ENCODE results near the gene ZFYVE1. TPM values are rescaled to one million over a fixed set of nuclear protein-coding genes. Genes with fewer than 3 reads are reported as not detected.

Gene ZFYVE1
- total RNA-seq, 2 experiments from 2014 or later = 9.9 TPM

DNA sequence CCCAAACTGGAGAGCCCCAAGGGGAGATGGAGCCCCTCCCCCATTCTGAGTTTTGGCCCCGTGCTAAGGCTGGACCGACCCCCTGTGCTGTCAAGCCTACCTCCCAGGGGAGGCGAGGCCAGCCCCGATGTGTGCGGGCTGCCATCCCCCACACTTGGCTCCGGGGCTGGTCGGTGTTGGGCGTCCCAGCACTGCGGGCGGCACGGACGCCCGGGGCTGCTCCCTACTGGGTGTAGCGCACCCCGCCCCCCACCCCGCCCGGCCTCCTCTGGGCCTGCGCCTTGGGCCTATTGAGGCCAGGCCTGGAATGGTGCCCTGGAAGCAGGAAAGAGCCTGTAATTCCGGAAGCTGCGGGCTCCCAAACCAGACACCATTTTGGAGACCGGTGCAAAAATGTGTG, 98.0 kb downstream of the ZFYVE1 start:
- intact Hi-C loops (cut with micrococcal nuclease) = no loop called here
- ChIA-PET CTCF (interaction anchor here (1.9 kb wide), 1 partner anchor 20 kb away, joined by 5 read pairs; no protein-coding TSS in a partner anchor), POLR2A (no interaction called here)
- Mint-ChIP-seq H3K36me3 (peaks cover 2% of the 10 kb centered on the region), H3K4me1 (ENCODE audit: low read depth) (peaks cover 23% of the 10 kb centered on the region), H3K27me3 (peaks cover 2% of the 10 kb centered on the region), H3K27ac (no peak overlapping the region), H3K9me3 (no peaks in the 10 kb centered on the region), H3K4me3 (no peak overlapping the region)
- no peak for DNase-seq

DNA sequence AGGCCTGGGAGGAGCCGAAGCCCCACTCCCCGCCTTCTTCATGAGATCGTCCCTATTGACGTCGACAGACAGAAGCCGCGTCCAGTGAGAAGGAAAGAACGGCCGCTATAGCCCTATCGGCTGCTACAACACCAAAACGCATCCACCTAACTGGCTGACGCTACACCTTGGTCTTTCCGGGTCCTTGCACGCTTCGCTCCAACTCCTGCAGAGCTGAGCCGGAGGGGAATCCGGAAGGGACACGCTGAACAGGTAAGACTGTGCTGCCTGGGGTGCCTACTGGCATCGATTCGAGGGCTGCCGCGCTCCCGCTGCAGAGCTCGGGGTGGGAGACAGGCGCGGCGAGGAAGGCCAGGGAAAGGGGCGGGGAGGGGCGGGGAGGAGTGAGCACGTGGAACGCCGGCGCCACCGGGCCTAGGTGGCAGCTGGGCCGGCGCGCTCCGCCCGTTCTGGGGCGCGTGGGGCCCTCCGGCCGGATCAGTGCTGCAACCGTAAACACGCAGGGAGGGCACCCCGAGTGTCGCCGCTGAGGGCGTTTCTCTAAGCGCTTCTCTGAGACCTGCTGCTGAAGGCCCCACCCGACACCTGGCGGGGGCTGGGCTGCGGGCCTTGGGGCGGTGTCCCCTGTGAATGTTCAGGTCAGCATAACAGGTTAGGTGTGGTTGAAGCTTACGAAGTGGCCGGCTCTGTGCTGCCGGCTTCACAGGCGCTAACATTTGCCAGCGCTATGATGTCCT, 100.4 kb downstream of the ZFYVE1 start, which contains the start of gene DCAF4:
TSS of gene DCAF4 (plus strand) at position 173 of the 737 bp plus-strand sequence. CDS start 11,515 bp downstream, outside the sequence.
- Mint-ChIP-seq H3K27ac (peak within 1 kb of the TSS; percentile 69), H3K27me3 (peaks cover 2% of the 10 kb centered on the region), H3K4me1 (ENCODE audit: low read depth) (peaks cover 18% of the 10 kb centered on the region), H3K4me3 (peak within 1 kb of the TSS; percentile 91), H3K36me3 (peaks cover 2% of the 10 kb centered on the region), H3K9me3 (no peaks in the 10 kb centered on the region)
- intact Hi-C loops (cut with micrococcal nuclease) = loop anchor here (1.0 to 2.0 kb wide), 2 partner anchors 100 to 132 kb away; partner anchors contain the start of genes RBM25 and ZFYVE1
- ChIA-PET POLR2A (interaction anchor here (0.8 to 1.1 kb wide), 3 partner anchors 100 to 301 kb away, joined by 3 to 4 read pairs (median 3); partner anchors contain the start of genes RBM25 and ZFYVE1), CTCF (interaction anchor here (1.8 to 3.2 kb wide), 2 partner anchors 22 kb away, joined by 8 to 15 read pairs; no protein-coding TSS in a partner anchor)
- peak; percentile 97 for DNase-seq

DNA sequence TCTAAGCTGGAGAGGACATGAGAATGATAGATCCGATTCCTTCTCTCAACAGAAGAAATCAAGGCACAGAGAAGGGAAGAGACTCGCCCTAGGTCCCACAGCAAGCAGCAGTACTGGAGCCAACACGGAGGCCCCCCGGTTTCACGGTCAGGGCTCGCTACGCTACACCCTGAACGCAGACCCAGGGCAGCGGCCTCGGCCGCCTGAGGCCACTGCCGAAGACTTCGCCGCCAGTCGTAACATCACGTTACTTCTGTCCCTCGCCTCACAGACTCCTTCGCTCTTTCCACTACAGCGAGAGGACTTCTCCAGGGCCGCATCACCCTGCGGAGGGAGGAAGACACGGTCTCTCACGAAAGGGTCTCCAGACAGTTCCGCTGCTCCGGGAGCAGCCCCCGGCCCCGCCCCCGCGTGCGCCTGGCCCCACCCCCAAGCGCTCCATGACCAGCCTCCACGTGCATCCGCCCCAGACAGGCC, 101.1 kb downstream of the ZFYVE1 start:
- H3K27ac Mint-ChIP-seq = no peak overlapping the region
- H3K4me1 Mint-ChIP-seq (ENCODE audit: low read depth) = peaks cover 12% of the 10 kb centered on the region
- H3K27me3 Mint-ChIP-seq = peaks cover 2% of the 10 kb centered on the region
- H3K4me3 Mint-ChIP-seq = peak overlapping the region; percentile 91
- DNase-seq = no peak
- ChIA-PET CTCF (interaction anchor here (1.8 to 3.2 kb wide), 2 partner anchors 21 to 23 kb away, joined by 8 to 15 read pairs; no protein-coding TSS in a partner anchor), POLR2A (interaction anchor here (0.8 to 1.1 kb wide), 2 partner anchors 101 to 300 kb away, joined by 3 to 4 read pairs; partner anchors contain the start of gene ZFYVE1)
- H3K36me3 Mint-ChIP-seq = peaks cover 2% of the 10 kb centered on the region
- no peaks in the 10 kb centered on the region for H3K9me3 Mint-ChIP-seq
- intact Hi-C loops (cut with micrococcal nuclease) = loop anchor here (1.0 to 2.0 kb wide), 2 partner anchors 101 to 132 kb away; partner anchors contain the start of genes RBM25 and ZFYVE1

DNA sequence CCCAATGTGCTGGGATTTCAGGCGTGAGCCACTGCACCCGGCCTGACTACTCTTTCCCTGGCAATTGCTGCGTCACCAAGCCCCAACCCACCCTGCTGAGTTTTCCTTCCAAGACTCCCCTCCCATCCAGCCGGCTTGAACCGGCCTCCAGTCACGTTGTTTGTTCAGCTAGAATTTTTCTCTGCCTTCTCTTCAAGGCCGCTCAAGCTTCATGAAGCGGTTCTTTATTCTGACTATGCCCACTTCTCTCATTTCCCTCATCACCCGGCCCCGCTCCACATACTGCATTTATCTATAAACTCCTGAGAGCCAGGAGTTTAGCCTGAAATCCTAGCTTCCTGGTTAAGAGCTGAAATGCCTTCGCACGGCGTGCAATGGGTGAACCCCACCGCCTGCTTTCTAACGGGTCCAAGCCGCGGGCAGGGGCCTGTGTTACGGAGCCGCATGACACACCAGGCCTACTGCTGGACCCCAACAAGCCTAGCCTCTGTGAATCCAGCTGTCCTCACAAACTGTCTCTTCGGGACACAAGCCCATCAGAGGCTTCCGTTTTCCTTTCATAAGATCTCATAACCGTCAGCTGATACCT, 101.6 kb downstream of the ZFYVE1 start:
- H3K36me3 Mint-ChIP-seq = peaks cover 2% of the 10 kb centered on the region
- no peaks in the 10 kb centered on the region for H3K9me3 Mint-ChIP-seq
- H3K27ac Mint-ChIP-seq = no peak overlapping the region
- peaks cover 8% of the 10 kb centered on the region for H3K4me1 Mint-ChIP-seq (ENCODE audit: low read depth)
- ChIA-PET POLR2A (no interaction called here), CTCF (interaction anchor here (1.8 to 3.2 kb wide), 2 partner anchors 21 to 23 kb away, joined by 8 to 15 read pairs; no protein-coding TSS in a partner anchor)
- intact Hi-C loops (cut with micrococcal nuclease) = no loop called here
- H3K4me3 Mint-ChIP-seq = peak overlapping the region; percentile 91
- no peak for DNase-seq
- H3K27me3 Mint-ChIP-seq = peaks cover 4% of the 10 kb centered on the region

DNA sequence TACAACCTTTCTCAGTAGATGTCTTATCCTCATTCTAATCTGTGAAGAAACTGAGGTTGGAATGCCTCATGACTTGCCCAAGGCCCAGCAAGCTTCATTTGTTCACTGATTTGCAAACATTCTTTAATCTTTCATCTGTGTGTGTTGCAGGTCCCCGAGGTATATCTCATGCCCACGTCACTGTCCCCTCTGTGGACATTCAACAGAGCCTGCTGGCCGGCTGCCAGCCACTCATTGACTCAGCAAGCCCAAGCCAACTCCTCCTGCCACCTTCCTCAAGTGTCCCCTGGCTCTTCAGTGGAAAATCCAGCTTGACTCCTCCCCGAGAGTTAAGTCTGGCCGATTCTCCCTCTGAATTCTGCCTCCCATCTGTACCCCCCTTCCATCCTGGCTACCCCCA, 102.6 kb downstream of the ZFYVE1 start:
- no peak for DNase-seq
- Mint-ChIP-seq H3K27me3 (peaks cover 4% of the 10 kb centered on the region), H3K27ac (no peak overlapping the region), H3K9me3 (no peaks in the 10 kb centered on the region), H3K36me3 (no peaks in the 10 kb centered on the region), H3K4me3 (no peak overlapping the region), H3K4me1 (ENCODE audit: low read depth) (peaks cover 8% of the 10 kb centered on the region)
- POLR2A ChIA-PET = no interaction called here
- CTCF ChIA-PET = no interaction called here
- intact Hi-C loops (cut with micrococcal nuclease) = no loop called here

DNA sequence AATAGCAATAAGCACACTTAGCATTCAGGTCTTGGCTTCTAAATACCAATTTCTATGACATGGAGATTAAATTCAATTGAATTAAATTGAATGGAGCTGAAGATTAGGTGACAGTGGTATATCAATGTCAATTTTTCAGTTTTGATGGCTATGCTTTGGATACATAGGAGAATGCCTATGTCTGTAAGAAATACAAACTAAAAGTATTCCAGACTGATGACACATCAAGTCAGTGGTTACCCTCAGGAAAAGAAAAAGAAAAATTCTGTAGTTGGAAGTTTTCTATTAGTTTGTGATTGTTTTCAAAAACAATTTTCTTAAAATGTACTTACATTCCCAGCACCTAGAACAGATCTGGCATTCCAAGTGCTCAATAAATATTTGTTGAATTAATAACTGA, 105.5 kb downstream of the ZFYVE1 start:
- intact Hi-C loops (cut with micrococcal nuclease) = no loop called here
- peaks cover 4% of the 10 kb centered on the region for H3K27me3 Mint-ChIP-seq
- CTCF ChIA-PET = interaction anchor here (0.5 to 2.1 kb wide), 4 partner anchors 17 to 67 kb away, joined by 3 to 5 read pairs (median 4); partner anchors contain the start of gene DPF3

DNA sequence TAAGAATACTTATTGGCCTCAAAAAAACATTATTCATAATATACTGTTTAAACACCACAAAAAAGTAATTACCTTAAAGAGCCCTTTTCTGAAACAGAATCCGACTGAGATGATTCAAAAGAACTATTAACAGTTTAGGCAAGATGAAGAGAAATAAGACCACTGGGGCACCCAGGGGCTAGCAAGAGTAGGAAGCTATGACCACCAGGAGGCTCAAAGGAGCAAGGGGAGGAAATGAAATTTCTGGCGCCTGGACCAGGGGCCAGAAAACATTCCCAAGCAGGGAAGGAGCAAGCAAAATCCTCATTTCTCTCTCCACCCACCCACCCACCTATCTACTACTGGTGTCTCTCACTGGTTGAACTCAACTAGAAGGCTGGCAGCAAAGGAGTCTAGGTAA, 106.9 kb downstream of the ZFYVE1 start:
- ChIA-PET POLR2A (no interaction called here), CTCF (no interaction called here)
- peaks cover 4% of the 10 kb centered on the region for H3K27me3 Mint-ChIP-seq
- intact Hi-C loops (cut with micrococcal nuclease) = no loop called here
- H3K4me3 Mint-ChIP-seq = no peak overlapping the region
- no peak overlapping the region for H3K27ac Mint-ChIP-seq
- H3K36me3 Mint-ChIP-seq = no peaks in the 10 kb centered on the region
- no peaks in the 10 kb centered on the region for H3K4me1 Mint-ChIP-seq (ENCODE audit: low read depth)
- no peaks in the 10 kb centered on the region for H3K9me3 Mint-ChIP-seq
- DNase-seq = no peak

More for the DNA sequence above, 105.5 kb downstream of the ZFYVE1 start:
- H3K36me3 Mint-ChIP-seq = no peaks in the 10 kb centered on the region
- peaks cover 5% of the 10 kb centered on the region for H3K4me1 Mint-ChIP-seq (ENCODE audit: low read depth)
- POLR2A ChIA-PET = no interaction called here
- no peaks in the 10 kb centered on the region for H3K9me3 Mint-ChIP-seq
- no peak for DNase-seq
- H3K4me3 Mint-ChIP-seq = no peak overlapping the region
- no peak overlapping the region for H3K27ac Mint-ChIP-seq

Other genes starting within 250 kb of the ZFYVE1 start
- gene DPF3, start 133.0 kb downstream of the ZFYVE1 start, total RNA-seq = under 1 TPM; 0.24 to 0.39 TPM
- 10 to 100 TPM; 13.4 to 13.6 TPM for gene DCAF4, start 100.6 kb downstream of the ZFYVE1 start, total RNA-seq
- gene RBM25, start 31.4 kb upstream of the ZFYVE1 start, total RNA-seq = 10 to 100 TPM; 89.6 to 97.9 TPM
- 10 to 100 TPM; 30.3 to 31.6 TPM for gene PSEN1, start 109.4 kb upstream of the ZFYVE1 start, total RNA-seq
- gene PAPLN, start 210.4 kb upstream of the ZFYVE1 start, total RNA-seq = under 1 TPM; 0.62 to 0.65 TPM

All from activated CD4-positive, alpha-beta memory T cell treated with anti-CD3 and anti-CD28 coated beads for 36 hours (primary cell).